CD4-positive, alpha-beta T cell treated with Interleukin-6 for 4 hours (primary cell): ENCODE measurements around the gene PDE4DIP.
"Not testable (repeated sequence)": the region's sequence is repeated elsewhere in the genome, so short reads cannot be mapped to it uniquely, and the experiment has no call there.

Experiments used
- DNase-seq: peaks from one replicate; pipeline ENCODE4 v3.0.0-alpha.2; 2020; ENCODE audit warnings: mixed read lengths

The PDE4DIP gene

DNA sequence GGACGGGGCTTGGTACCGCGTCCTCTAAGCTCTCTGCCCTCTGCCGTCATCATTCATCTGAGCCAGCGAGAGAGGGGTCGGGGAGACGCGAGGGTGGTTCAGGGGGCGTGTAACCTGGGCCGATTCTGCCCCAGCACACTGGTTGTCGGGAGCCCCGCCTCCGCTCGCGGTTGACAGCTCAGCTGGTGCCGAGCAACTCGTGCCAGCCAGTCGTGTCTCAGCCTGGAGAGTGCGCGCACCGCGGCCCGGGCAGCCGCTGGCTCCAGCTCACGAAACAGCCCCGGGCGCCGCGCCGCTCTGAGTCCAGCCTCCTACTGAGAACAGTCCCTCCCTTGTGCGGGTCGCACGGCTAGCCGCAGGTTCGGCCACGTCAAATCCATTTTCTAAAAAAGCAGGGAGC lies at the start of gene PDE4DIP:
Gene PDE4DIP (plus strand): TSS at position 209 of the 400 bp plus-strand sequence. CDS start 347 bp downstream, outside the sequence.
- not testable (repeated sequence) for DNase-seq

DNA sequence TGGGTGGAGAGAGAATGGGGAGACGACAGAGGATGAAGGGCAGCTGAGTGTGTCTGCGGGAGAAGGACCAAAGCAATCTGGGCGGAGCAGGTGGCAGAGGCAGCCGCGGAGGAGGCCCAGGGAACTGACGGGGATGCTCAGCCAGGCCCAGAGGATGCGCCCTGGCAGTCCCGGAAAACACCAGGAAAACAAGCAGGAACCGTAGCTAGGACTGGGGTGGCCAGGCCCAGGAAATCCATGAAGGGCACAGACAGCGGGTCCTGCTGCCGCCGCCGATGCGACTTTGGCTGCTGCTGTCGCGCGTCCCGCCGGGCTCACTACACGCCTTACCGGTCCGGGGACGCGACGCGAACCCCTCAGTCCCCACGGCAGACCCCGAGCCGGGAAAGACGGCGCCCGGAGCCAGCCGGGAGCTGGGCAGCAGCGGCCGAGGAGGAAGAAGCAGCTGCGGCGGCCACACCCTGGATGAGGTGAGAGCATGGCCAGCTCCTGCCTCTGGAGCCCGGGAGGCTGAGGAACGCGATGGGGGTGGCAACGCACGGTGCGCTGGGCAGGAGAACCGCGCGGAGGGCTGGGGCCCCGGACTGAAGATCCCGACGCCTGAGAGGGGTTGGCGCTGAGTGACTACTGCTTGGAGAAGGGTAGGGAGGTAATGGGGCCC lies 35.8 kb upstream of the PDE4DIP start:
- DNase-seq: not testable (repeated sequence)

GRCh38 chr1:148808929-148809283 lies 35.3 kb upstream of the PDE4DIP start:
- DNase-seq: not testable (repeated sequence)

GRCh38 chr1:148822180-148822579 lies 22.0 kb upstream of the PDE4DIP start:
- DNase-seq: not testable (repeated sequence)

- not testable (repeated sequence) for DNase-seq
Measured at GRCh38 chr1:148823822-148824221, 20.4 kb upstream of the PDE4DIP start.

- not testable (repeated sequence) for DNase-seq
Measured at GRCh38 chr1:148825029-148825428, 19.2 kb upstream of the PDE4DIP start.

DNA sequence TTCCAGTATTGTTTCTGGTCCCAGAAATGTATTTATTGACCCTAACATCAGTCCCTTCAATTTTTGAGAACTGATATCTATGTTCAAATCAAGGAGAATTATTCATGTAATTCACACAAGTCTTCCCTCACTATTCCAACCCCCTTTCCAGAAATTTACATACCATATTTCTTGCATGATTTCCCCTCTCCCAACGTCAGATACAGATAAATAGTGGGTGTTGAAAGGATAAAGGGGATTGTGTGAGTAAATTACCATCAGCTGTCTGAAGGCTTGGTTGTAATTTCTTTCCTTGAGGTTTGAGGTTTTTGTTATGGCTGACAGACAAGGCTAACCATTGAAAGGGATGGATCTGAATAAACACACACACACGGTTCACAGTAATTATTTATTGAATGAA lies 15.7 kb upstream of the PDE4DIP start:
- DNase-seq: not testable (repeated sequence)

DNA sequence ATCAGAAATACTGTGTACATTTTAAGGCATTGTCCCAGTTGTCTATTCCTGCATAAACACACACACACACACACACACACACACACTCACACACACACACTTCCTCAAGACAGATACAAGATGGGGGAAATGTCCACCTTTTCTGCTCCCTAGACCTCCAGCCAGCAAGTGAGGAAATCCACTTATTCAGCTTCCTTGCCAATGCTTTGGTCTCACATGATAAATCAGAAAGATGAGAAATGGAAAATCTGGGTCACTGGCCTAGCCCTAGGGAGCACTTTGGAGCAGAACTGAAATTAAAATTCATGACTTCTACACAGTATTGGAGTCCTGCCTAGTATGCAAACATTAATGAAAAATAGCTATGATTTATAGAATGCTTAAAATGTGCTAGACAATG lies 15.3 kb upstream of the PDE4DIP start:
- not testable (repeated sequence) for DNase-seq

DNA sequence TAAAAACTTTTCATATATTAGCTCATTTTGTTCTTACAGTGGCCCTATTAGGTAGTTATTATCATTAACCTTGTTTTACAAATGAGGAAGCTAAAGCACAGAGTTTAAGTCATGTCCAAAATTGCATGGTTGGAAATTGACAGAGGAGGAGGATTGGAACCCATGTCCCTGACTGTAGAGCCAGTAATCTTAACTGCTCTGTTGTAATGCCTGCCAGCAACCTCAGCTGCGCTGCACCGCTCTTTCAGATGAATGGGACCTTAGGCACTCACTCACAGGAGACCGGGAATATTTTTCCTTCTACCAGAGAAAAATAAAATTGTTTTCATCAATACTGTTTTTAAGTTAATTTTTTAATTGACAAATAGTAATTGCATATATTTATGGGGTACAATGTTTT lies 14.9 kb upstream of the PDE4DIP start:
- DNase-seq: not testable (repeated sequence)

DNA sequence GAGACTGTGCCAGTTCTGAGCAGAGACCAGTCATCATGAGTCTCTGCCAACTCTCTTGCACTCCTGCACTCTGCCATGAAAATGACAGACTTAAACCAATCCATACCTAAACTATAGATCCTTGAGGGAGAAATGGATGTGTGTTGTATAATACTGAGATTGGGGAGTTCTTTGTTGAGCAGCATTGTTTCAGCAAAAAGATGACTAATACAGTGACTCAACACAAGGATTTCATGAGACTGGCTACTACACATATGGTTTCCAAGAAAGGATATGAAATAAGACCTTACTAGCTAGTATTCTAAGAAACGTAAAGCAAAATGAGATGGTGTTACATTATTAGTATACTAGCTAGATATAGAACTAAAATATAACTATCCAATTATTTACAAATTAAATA lies 3.0 kb upstream of the PDE4DIP start:
- DNase-seq: not testable (repeated sequence)

- DNase-seq: not testable (repeated sequence)
Measured at GRCh38 chr1:148844651-148845050, 423 bp downstream of the PDE4DIP start.

- DNase-seq: not testable (repeated sequence)
Measured at GRCh38 chr1:148845068-148845467, 840 bp downstream of the PDE4DIP start.

GRCh38 chr1:148850347-148850746 lies 6.1 kb downstream of the PDE4DIP start:
- DNase-seq: not testable (repeated sequence)

DNA sequence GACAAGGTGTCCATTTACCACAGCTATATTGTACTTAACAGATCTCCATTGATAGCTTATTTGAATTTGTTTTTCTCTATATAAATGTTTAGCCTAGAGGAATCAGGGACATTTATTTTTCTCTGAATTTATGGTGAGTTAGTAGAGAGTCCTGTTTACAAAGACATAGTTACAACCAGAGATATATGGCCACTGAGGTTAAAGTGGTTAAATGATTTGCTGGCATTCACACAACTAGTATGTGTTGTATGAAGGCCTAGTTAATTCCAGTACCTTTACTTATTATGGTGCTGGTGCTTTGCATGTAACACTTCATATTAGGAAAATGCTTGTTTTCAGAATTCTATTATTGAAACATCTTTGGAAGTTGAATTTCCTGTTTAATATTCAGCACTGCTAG lies 6.6 kb downstream of the PDE4DIP start:
- DNase-seq: not testable (repeated sequence)

DNA sequence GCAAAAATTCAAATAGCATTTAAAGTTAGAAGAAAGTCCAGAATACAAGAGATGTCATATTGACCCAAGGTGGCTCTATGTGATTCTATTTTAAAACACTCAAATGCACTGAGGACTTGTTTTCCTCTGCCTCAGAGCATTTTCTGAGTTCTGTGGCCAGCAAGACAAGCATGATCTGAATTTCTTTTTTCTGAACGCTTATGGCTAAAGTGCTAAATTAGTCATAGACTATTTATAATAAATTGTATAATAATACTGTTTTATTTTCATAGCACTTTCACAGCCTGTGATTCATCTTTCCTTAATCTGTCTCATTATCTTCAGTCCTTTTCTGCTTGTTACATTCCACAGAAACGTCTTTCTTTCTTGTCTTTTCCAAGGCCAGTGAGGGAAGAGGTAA lies 7.5 kb downstream of the PDE4DIP start:
- DNase-seq: not testable (repeated sequence)

GRCh38 chr1:148853363-148853762 lies 9.1 kb downstream of the PDE4DIP start:
- not testable (repeated sequence) for DNase-seq

DNA sequence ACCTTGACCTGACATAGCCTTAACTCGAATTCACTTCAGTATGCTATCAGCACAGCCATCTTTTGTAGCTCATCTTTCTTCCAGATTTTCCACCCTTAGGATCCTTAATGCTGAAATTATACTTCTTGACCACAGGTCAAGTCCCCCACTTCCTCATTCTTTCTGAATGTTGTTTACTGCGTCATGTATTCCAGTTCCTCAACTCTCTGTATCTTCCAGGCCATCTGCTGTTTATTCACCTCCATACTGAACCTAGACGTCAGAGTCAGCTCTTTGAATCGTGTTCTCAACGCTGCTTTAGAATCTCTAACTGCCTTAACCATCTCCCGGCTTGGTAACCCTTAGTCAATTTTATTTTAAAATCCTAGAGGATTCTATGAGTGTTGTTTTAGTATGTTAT lies 9.8 kb downstream of the PDE4DIP start:
- DNase-seq: not testable (repeated sequence)

GRCh38 chr1:148855367-148855766 lies 11.1 kb downstream of the PDE4DIP start:
- not testable (repeated sequence) for DNase-seq

GRCh38 chr1:148860049-148860448 lies 15.8 kb downstream of the PDE4DIP start:
- not testable (repeated sequence) for DNase-seq

- not testable (repeated sequence) for DNase-seq
Measured at GRCh38 chr1:148860579-148861259, 16.5 kb downstream of the PDE4DIP start.

- not testable (repeated sequence) for DNase-seq
Measured at GRCh38 chr1:148862590-148862989, 18.4 kb downstream of the PDE4DIP start.

GRCh38 chr1:148868924-148869633 lies 24.9 kb downstream of the PDE4DIP start:
- DNase-seq: not testable (repeated sequence)

GRCh38 chr1:148869634-148869961 lies 25.4 kb downstream of the PDE4DIP start:
- DNase-seq: not testable (repeated sequence)
